ENCODE results near the gene GRM5. TPM values are rescaled to one million over a fixed set of nuclear protein-coding genes. Genes with fewer than 3 reads are reported as not detected.

Gene GRM5
- total RNA-seq, 2 donors from 2014 or later, result 1.4 to 8.6 TPM

- DNase-seq (ENCODE audit: low spot score) (no peak), ATAC-seq (ENCODE audit: insufficient number of reproducible peaks, low FRiP score, low read depth) (no peak)
- Histone ChIP-seq H3K9me3 (no peaks in the 10 kb centered on the region), H3K4me3 (no peak overlapping the region), H3K27ac (no peak overlapping the region), H3K27me3 (replicated peaks; ENCODE audit: insufficient read depth) (no peaks in the 10 kb centered on the region), H3K4me1 (ENCODE audit: control insufficient read depth in 1 of 2, low read depth in 2 of 2) (no peaks in the 10 kb centered on the region), H3K36me3 (no peaks in the 10 kb centered on the region)
- TF ChIP-seq CTCF (IDR thresholded peaks at IDR 0.05), result no peak
Observed at GRCh38 chr11:88818978-88819377, 246.8 kb downstream of the GRM5 start.

- Histone ChIP-seq H3K27me3 (replicated peaks; ENCODE audit: insufficient read depth) (no peaks in the 10 kb centered on the region), H3K4me1 (ENCODE audit: control insufficient read depth in 1 of 2, low read depth in 2 of 2) (no peaks in the 10 kb centered on the region), H3K36me3 (no peaks in the 10 kb centered on the region), H3K27ac (no peak overlapping the region), H3K4me3 (no peak overlapping the region), H3K9me3 (no peaks in the 10 kb centered on the region)
- DNase-seq (ENCODE audit: low spot score), result no peak
- ATAC-seq (ENCODE audit: insufficient number of reproducible peaks, low FRiP score, low read depth), result no peak
- no peak for TF ChIP-seq CTCF (IDR thresholded peaks at IDR 0.05)
Observed at GRCh38 chr11:88815505-88815904, 250.3 kb downstream of the GRM5 start.

- no peak for TF ChIP-seq CTCF (IDR thresholded peaks at IDR 0.05)
- Histone ChIP-seq H3K36me3 (no peaks in the 10 kb centered on the region), H3K4me1 (ENCODE audit: control insufficient read depth in 1 of 2, low read depth in 2 of 2) (no peaks in the 10 kb centered on the region), H3K9me3 (no peaks in the 10 kb centered on the region), H3K4me3 (no peak overlapping the region), H3K27me3 (replicated peaks; ENCODE audit: insufficient read depth) (no peaks in the 10 kb centered on the region), H3K27ac (no peak overlapping the region)
- ATAC-seq (ENCODE audit: insufficient number of reproducible peaks, low FRiP score, low read depth) (no peak), DNase-seq (ENCODE audit: low spot score) (no peak)
Observed at GRCh38 chr11:88814076-88814475, 251.7 kb downstream of the GRM5 start.

GRCh38 chr11:88813233-88813915 lies 252.4 kb downstream of the GRM5 start:
- H3K27ac ChIP-seq, result no peak overlapping the region
- H3K36me3 ChIP-seq, result no peaks in the 10 kb centered on the region
- no peak overlapping the region for H3K4me3 ChIP-seq
- H3K9me3 ChIP-seq, result no peaks in the 10 kb centered on the region
- no peak for TF ChIP-seq CTCF (IDR thresholded peaks at IDR 0.05)
- H3K4me1 ChIP-seq (ENCODE audit: control insufficient read depth in 1 of 2, low read depth in 2 of 2), result no peaks in the 10 kb centered on the region
- no peaks in the 10 kb centered on the region for H3K27me3 ChIP-seq (replicated peaks; ENCODE audit: insufficient read depth)
- no peak for ATAC-seq (ENCODE audit: insufficient number of reproducible peaks, low FRiP score, low read depth)
- DNase-seq (ENCODE audit: low spot score), result no peak

GRCh38 chr11:88810420-88811097 lies 255.2 kb downstream of the GRM5 start:
- H3K27ac ChIP-seq, result no peak overlapping the region
- DNase-seq (ENCODE audit: low spot score) (no peak), ATAC-seq (ENCODE audit: insufficient number of reproducible peaks, low FRiP score, low read depth) (no peak)
- no peaks in the 10 kb centered on the region for H3K36me3 ChIP-seq
- no peaks in the 10 kb centered on the region for H3K4me1 ChIP-seq (ENCODE audit: control insufficient read depth in 1 of 2, low read depth in 2 of 2)
- no peaks in the 10 kb centered on the region for H3K9me3 ChIP-seq
- H3K27me3 ChIP-seq (replicated peaks; ENCODE audit: insufficient read depth), result no peaks in the 10 kb centered on the region
- no peak for TF ChIP-seq CTCF (IDR thresholded peaks at IDR 0.05)
- no peak overlapping the region for H3K4me3 ChIP-seq

All from thoracic aorta (tissue), 2 donors.